ENCODE data around the gene TTC9C.
"Not testable (repeated sequence)": the region's sequence is repeated elsewhere in the genome, so short reads cannot be mapped to it uniquely, and the experiment has no call there.

TTC9C gene

GRCh38 chr11:62709247-62710000, 18.9 kb upstream of the TTC9C start:
- peak; percentile 92 to 93 for DNase-seq (ENCODE audit: low read depth in 2 of 2)

GRCh38 chr11:62710001-62710345, 18.3 kb upstream of the TTC9C start:
- DNase-seq (ENCODE audit: low read depth in 2 of 2) = no peak

- no peak for DNase-seq (ENCODE audit: low read depth in 2 of 2)
Observed at GRCh38 chr11:62712276-62712812, 15.9 kb upstream of the TTC9C start.

GRCh38 chr11:62712861-62713260, 15.4 kb upstream of the TTC9C start:
- DNase-seq (ENCODE audit: low read depth in 2 of 2) = no peak

- DNase-seq (ENCODE audit: low read depth in 2 of 2) = no peak
Observed at GRCh38 chr11:62713343-62713742, 14.9 kb upstream of the TTC9C start.

GRCh38 chr11:62715150-62716130, 12.8 kb upstream of the TTC9C start:
- DNase-seq (ENCODE audit: low read depth in 2 of 2) = no peak

GRCh38 chr11:62716206-62716605, 12.1 kb upstream of the TTC9C start:
- DNase-seq (ENCODE audit: low read depth in 2 of 2) = no peak

GRCh38 chr11:62716816-62717215, 11.5 kb upstream of the TTC9C start:
- DNase-seq (ENCODE audit: low read depth in 2 of 2) = no peak

- DNase-seq (ENCODE audit: low read depth in 2 of 2) = no peak
Observed at GRCh38 chr11:62719302-62719978, 8.8 kb upstream of the TTC9C start.

- no peak for DNase-seq (ENCODE audit: low read depth in 2 of 2)
Observed at GRCh38 chr11:62721994-62722393, 6.3 kb upstream of the TTC9C start.

- DNase-seq (ENCODE audit: low read depth in 2 of 2) = no peak
Observed at GRCh38 chr11:62724171-62724570, 4.1 kb upstream of the TTC9C start.

GRCh38 chr11:62725646-62726045, 2.6 kb upstream of the TTC9C start:
- no peak for DNase-seq (ENCODE audit: low read depth in 2 of 2)

- no peak for DNase-seq (ENCODE audit: low read depth in 2 of 2)
Observed at GRCh38 chr11:62726156-62726914, 2.0 kb upstream of the TTC9C start.

- no peak for DNase-seq (ENCODE audit: low read depth in 2 of 2)
Observed at GRCh38 chr11:62726915-62727164, 1.4 kb upstream of the TTC9C start.

- DNase-seq (ENCODE audit: low read depth in 2 of 2) = peak; percentile 94
Observed at GRCh38 chr11:62727165-62727871, 968 bp upstream of the TTC9C start, which contains the start of gene HNRNPUL2. Gene HNRNPUL2, minus strand, starts transcription at chr11:62727457. Its CDS starts 301 bp downstream, at chr11:62727156.

- peak; percentile 63 to 72 for DNase-seq (ENCODE audit: low read depth in 2 of 2)
Observed at GRCh38 chr11:62727872-62728170, 465 bp upstream of the TTC9C start.

GRCh38 chr11:62730076-62730475, 1.8 kb downstream of the TTC9C start:
- DNase-seq (ENCODE audit: low read depth in 2 of 2) = not testable (repeated sequence)

GRCh38 chr11:62732830-62733229, 4.5 kb downstream of the TTC9C start:
- DNase-seq (ENCODE audit: low read depth in 2 of 2) = no peak

- DNase-seq (ENCODE audit: low read depth in 2 of 2) = no peak
Observed at GRCh38 chr11:62737196-62737595, 8.9 kb downstream of the TTC9C start.

GRCh38 chr11:62747475-62748160, 19.3 kb downstream of the TTC9C start:
- DNase-seq (ENCODE audit: low read depth in 2 of 2) = no peak
